Measurements from ENCODE around the gene DUSP14. TPM values are rescaled to one million over a fixed set of nuclear protein-coding genes. Genes with fewer than 3 reads are reported as not detected.
"Not testable (repeated sequence)": the region's sequence is repeated elsewhere in the genome, so short reads cannot be mapped to it uniquely, and the experiment has no call there.

DUSP14 gene
- total RNA-seq = 10 to 100 TPM; 18.7 to 19.1 TPM
- long read RNA-seq, transcript DUSP14-206 (3 exons, 1,537 nt) = major isoform, 26 of 30 reads
- long read RNA-seq, partial matches to known transcripts = 0 of 30 reads
- long read RNA-seq, other reads (novel, unspliced or antisense) = 1 of 30 reads

DNA sequence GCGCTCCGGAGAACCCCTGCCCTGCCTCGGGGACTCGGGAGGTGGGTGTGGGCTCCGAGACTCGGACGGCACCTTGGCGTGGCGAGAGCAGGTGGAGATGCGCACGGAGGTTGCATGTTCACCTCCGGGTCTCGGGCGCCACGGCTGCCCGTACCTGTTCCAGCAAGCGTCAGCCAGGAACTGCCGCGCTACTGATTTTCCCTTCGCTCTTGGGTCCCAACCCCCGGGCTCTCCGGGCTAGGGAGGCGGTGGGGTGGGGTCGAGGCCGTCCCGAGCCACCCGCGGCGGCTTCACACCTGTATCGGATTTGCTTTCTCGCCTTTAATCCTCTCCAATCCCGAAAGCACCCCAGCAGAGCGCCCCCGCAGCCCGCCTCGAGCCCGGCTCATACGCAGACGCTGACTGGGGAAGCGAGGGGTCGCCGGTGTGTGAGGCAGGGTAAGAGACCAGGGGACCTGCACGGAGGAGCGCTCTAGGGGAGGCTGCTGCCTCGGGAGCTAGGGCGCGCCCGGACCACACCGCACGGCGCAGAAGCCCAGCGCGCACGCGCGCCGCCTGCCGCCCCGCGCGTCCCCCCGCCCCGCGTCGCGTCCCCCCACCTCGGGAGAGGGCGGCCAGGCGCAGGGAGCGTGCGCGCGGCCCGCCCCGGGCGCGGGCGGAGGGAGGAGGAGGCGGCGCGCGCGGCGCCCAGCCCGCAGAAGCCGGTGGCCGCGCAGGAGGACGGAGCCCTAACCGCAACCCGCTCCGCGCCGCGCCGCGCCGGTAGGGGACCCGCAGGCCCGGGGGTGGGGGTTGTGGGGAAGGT is at the start of gene DUSP14:
DUSP14 (plus strand) TSS at position 695 of the 805 bp plus-strand sequence. CDS start 22,382 bp downstream, outside the sequence.
- ATAC-seq (peak; percentile 88 to 94), DNase-seq (peak; percentile 82)
- intact Hi-C loops (cut with DNase I) = no loop called here

DNA sequence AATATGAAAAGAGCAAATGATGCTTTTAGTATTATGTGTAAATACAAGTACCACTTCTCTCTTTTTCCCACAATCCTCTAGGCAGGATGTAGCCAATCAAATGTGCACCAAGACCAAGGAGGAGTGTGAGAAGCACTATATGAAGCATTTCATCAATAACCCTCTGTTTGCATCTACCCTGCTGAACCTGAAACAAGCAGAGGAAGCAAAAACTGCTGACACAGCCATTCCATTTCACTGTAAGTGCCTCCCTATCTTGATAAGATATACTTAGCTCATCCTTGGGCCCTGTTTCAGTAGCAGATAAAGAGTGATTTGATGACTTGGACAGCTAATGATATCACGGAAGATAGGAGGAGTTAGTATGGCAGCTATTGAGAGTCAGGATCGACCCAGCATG is 49.3 kb upstream of the DUSP14 start:
- intact Hi-C loops (cut with DNase I) = no loop called here
- DNase-seq (no peak), ATAC-seq (no peak)

GRCh38 chr17:37441369-37442014 is 48.2 kb upstream of the DUSP14 start:
- ATAC-seq; intact Hi-C loops (cut with DNase I); DNase-seq: not testable (repeated sequence)

DNA sequence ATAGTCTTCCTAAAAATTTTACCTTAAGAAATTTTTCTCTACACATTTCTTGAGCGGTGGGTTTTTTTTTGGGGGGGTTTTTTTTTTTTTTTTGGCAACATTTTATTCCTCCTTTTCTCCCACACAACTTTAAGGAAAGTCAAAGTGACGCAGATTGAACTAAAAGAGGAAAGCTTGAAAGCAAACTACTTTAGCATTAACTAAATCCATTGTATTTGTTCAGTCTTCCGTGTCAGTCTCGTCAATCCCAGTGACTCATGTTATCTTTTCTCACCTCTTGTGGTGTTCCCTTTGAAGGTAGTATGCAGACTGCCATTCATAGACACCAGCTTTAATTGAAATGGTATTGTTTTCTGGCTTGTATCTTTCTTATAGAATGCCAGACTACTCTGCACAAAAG is 43.7 kb upstream of the DUSP14 start:
- no peak for ATAC-seq
- no peak for DNase-seq
- intact Hi-C loops (cut with DNase I) = no loop called here

GRCh38 chr17:37447641-37448040 is 42.0 kb upstream of the DUSP14 start:
- intact Hi-C loops (cut with DNase I) = no loop called here
- DNase-seq (no peak), ATAC-seq (peak in 1 of 2 donors; percentile 31)

DNA sequence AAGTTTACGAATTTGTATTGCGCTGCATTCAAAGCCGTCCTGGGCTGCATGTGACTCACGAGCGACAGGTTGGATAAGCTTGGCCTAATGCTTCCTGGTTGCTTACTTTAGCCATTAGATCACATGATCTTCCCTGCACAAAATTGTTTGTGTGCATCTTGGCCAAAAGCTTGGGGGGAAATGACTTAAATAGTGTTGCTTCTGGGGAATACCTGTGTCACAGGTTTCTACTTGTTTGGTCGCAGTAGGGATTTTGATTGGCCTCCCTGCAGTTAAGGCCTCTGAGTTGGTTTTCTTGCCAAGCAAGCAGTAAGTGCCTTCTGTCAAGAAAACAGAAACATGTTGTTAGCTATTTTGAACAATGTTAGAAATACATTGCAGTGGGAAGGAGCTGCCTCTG is 39.6 kb upstream of the DUSP14 start:
- DNase-seq = no peak
- ATAC-seq = no peak
- intact Hi-C loops (cut with DNase I) = no loop called here

GRCh38 chr17:37457801-37458200 is 31.9 kb upstream of the DUSP14 start:
- DNase-seq; ATAC-seq; intact Hi-C loops (cut with DNase I): not testable (repeated sequence)

DNA sequence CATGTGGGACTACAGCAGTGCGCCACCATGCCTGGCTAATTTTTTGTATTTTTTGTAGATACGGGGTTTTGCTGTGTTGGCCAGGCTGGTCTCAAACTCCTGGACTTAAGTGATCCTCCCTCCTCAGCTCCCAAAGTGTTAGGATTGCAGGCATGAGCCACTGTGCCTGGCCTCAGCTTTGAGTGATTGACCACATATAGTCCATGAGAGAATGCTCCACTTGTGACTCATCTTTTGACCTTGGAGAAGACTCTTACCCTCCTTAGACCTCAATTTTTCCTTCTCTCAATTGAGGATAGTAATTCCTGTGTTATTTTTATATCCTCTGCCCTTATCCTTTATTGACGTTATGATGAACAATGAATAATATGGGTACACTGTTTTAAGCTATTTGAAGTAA is 30.9 kb upstream of the DUSP14 start:
- intact Hi-C loops (cut with DNase I) = no loop called here
- no peak for DNase-seq
- ATAC-seq = peak in 1 of 2 donors; percentile 33

GRCh38 chr17:37461668-37462067 is 28.0 kb upstream of the DUSP14 start:
- no peak for DNase-seq

GRCh38 chr17:37462492-37462891 is 27.2 kb upstream of the DUSP14 start:
- intact Hi-C loops (cut with DNase I) = loop anchor here in 1 of 2 donors (10.0 kb wide), 1 partner anchor 112 kb away; no protein-coding TSS in a partner anchor
- no peak for ATAC-seq

More at GRCh38 chr17:37461668-37462067, 28.0 kb upstream of the DUSP14 start:
- intact Hi-C loops (cut with DNase I) = loop anchor here in 1 of 2 donors (10.0 kb wide), 1 partner anchor 113 kb away; no protein-coding TSS in a partner anchor
- no peak for ATAC-seq

GRCh38 chr17:37463039-37463438 is 26.7 kb upstream of the DUSP14 start:
- DNase-seq = no peak
- intact Hi-C loops (cut with DNase I) = loop anchor here in 1 of 2 donors (10.0 kb wide), 1 partner anchor 112 kb away; no protein-coding TSS in a partner anchor
- no peak for ATAC-seq

More at GRCh38 chr17:37462492-37462891, 27.2 kb upstream of the DUSP14 start:
- DNase-seq = no peak

DNA sequence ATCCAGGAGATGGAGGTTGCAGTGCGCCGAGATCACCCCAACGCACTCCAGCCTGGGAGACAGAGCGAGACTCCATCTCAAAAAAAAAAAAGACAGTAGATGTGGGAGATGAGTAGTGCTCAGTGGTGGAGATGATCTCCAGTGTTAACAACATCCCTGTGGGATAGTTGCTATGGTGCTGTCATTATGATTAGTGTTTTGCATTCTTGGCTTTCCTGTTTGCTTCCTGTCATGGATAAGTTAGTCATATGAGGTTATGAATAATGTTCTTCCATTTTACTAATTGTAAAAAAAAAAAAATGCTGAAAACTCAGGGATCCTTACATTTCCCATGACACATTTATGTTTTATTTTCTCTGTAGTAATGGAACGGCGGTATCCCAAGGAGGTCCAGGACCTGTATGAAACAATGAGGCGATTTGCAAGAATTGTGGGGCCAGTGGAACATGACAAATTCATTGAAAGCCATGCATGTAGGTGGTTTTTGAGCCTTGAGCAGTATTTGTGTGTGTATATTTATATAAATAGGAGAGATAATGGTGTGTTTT is 24.5 kb upstream of the DUSP14 start:
- DNase-seq = no peak
- intact Hi-C loops (cut with DNase I) = loop anchor here in 1 of 2 donors (10.0 kb wide), 1 partner anchor 110 kb away; no protein-coding TSS in a partner anchor
- ATAC-seq = no peak

- DNase-seq (no peak), ATAC-seq (no peak)
- intact Hi-C loops (cut with DNase I) = loop anchor here in 1 of 2 donors (10.0 kb wide), 1 partner anchor 108 kb away; no protein-coding TSS in a partner anchor
Observed at GRCh38 chr17:37466471-37466870, 23.2 kb upstream of the DUSP14 start.

DNA sequence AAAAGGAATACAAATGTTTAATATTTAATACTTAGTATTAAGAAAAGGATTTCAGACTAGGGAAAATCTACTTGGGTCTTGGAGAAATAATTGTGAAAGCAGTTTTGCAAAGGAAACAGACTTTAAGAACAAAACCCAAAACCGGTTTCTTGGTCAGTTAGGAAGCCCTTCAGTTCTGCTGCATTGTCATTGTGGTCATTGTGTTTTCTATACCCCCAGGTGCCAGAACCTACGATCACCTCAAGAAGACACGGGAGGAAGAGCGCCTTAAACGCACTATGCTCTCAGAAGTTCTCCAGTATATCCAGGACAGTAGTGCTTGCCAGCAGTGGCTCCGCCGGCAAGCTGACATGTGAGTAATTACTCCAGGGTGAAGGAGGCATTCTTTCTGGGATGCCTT is 19.5 kb upstream of the DUSP14 start:
- DNase-seq = no peak
- ATAC-seq = no peak

DNA sequence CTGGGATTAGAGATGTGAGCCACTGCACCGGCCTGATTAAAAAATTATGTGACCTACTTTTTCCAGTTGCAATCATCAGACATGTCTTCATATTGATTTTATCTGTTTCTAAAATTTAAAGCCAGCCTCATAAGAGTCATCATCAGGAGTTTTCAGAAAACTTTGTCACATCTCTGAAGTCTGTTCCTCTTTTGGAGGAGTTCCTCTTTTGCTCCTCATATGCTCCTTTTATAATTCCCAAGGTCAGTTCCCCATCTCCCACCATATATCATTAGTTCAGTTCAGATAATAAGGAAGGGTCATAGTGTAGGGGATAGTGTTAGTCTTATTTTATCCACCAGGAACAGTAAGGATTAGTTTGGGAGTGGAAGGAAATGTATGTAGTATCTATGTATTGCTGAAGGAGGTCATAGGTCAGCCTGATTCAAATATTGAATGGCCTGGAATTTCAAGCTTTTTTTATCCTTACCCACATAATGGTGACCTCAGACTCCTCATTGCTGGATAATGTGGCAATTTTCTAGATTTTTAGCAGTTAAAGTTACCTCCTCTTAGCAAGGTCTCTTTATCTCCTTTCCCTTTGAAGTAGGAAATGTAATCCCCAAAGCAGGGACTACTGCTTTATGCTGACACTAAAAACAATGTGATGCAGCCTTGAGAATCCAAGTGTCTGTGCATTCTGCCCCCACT is 13.8 kb upstream of the DUSP14 start:
- no peak for ATAC-seq
- intact Hi-C loops (cut with DNase I) = no loop called here
- no peak for DNase-seq

More for the DNA sequence above, 19.5 kb upstream of the DUSP14 start:
- intact Hi-C loops (cut with DNase I) = no loop called here

DNA sequence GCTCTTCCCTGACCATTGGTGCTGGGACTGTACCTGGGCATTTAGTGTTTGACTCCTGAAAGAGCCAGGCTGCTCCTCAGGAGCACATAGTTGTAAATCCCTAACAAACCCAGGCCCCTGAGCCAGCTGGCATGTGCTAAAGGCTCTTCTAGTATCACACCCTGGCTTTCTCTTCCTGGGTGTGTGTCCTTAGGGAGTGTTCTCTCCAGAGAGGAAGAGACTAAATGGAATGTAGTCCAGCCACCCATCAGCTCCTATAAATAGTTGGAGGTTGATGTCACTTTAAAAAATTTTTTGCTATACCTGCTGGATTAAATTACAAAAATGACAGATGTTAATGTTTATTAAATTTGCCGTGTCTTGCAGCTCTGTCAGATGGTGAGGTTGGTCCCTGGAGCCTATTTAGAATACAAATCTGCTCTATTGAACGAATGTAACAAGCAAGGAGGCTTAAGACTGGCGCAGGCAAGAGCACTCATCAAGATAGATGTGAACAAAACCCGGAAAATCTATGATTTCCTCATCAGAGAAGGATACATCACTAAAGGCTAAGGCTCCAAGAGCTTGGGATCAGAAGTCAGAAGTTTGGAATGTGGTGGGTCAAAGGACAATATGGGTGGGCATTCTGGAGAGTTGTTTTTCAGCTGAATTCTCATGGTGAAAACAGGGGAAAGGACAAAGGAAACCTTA is 13.1 kb upstream of the DUSP14 start:
- intact Hi-C loops (cut with DNase I) = no loop called here
- peak; percentile 88 for ATAC-seq
- peak; percentile 40 for DNase-seq

DNA sequence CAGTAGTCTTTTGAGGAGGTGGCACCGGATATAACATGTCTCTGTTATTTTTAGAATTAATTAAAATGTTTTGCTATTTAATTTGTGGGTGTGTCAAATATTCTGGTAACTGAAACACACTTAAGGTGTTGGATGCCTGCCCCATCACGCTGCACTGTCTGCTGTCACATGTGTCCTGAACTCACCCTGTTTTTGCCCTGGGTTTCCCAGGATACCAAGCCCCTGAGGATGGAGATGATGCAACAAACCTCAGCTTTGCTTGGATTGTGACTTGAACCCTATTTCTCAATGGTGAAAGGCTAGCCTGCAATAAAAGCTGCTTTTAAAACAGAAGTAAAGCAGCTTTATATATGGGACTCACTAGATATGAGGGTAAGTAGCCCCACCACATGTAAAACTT is 11.5 kb upstream of the DUSP14 start:
- intact Hi-C loops (cut with DNase I) = no loop called here
- DNase-seq = peak; percentile 55
- peak; percentile 45 to 74 for ATAC-seq

GRCh38 chr17:37479025-37479424 is 10.7 kb upstream of the DUSP14 start:
- DNase-seq = no peak
- intact Hi-C loops (cut with DNase I) = no loop called here
- ATAC-seq = no peak

Measured in left cardiac atrium (tissue), 4 donors.